GM18951 (cell line): Measurements from ENCODE around the gene TNS3.

ENCODE experiments used
- POLR2A ChIP-seq: IDR thresholded peaks from 4 replicates; pipeline ENCODE4 v1.6.1; 2011; ENCODE audit warnings: mild to moderate bottlenecking; ENCODE audit not compliant: insufficient read length, insufficient read depth; ENCODE audit errors: extremely low read depth
- in situ Hi-C: fragments of 300-500 bp; cut with MboI; formaldehyde crosslinking; loops from one replicate; pipeline ENCODE4 v1.12.0; 2022; ENCODE audit warnings: low sequenced_read_pairs, mixed read lengths, inconsistent platforms; ENCODE audit not compliant: unreplicated experiment

TNS3 gene

DNA sequence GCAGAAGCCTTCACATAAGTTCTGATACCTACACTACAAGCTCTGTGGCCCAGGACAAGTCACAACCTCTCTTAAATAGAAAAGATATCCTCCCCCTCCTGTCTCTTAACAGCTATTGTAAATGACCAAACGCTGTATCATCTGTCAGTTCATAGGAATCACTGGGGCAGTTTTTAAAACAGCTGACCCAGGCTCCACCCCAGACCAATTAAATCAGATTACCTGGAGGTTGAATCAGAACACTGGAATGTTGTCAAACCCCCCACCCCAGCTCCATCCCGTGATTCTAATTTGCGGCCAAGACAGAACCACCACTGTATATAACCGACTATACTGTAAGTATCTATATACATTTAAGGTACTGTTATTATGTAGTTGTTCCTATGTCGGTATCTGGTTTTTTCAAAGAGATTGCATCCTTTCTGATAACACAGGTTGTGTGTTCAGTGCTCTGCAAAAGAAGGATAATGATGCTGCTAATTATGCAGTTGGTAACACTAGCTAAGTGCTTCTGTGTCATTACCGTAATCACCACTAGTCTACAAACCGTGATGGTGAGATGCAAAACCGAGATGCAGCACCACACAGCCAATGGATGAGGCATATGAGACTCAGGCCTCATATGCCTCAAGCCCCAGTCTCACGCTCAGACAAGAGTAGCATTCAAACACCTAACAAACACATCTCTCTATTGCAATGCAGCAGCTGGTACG is 47.4 kb downstream of the TNS3 start:
- no peak for TF ChIP-seq POLR2A
- in situ Hi-C loops: no loop called here

- in situ Hi-C loops: no loop called here
- no peak for TF ChIP-seq POLR2A
These were observed 50.1 kb downstream of the TNS3 start for GRCh38 chr7:47531584-47532492.

GRCh38 chr7:47529826-47530555 is 51.9 kb downstream of the TNS3 start:
- in situ Hi-C loops: no loop called here
- TF ChIP-seq POLR2A: no peak

GRCh38 chr7:47529405-47529804 is 52.5 kb downstream of the TNS3 start:
- TF ChIP-seq POLR2A: no peak
- in situ Hi-C loops: no loop called here

DNA sequence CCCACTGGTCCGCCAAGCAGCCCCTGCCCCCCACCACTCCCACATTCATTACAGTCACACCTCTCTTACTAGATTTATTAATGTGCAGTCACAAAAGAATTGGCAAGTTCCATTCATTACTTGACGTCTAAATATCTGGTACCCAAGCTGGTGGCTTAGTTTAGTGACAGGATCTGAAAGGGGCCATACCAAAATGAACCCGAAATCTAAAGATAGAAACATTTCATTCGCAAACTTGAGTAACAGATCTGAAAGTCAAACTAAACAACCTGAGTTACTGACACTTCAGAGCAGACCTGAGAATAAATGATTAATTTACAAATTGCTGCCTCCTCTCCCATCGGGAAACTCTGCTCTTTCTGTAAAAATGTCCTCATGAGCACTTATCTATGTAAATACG is 53.4 kb downstream of the TNS3 start:
- in situ Hi-C loops: no loop called here
- no peak for TF ChIP-seq POLR2A

GRCh38 chr7:47526466-47526865 is 55.4 kb downstream of the TNS3 start:
- TF ChIP-seq POLR2A: no peak
- in situ Hi-C loops: no loop called here

DNA sequence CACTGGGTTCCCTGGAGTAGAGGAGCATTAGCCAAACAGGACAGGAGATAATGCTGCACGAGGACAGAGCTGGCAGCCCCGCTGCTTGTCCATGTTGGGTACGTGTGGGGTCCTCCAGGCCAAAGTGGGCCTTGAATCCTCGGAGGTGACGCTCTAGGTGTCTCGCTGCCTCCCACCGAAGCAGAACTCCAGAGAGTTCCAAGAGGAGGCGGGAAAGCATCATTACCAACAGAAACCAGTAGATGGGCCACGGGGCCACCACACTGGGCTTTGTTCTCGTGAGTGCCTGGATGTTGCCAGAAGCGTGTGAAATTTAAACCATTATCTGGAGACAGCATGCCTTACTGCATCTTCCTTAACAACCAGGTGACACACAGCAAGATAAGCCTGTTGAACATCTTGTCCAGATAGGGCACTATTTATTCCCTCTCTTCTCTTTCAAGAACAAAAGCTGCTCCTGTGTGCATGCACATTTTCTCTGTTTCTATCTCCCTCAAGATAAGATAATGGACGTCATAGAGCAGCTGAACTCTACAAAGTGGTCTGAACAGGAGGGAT is 56.8 kb downstream of the TNS3 start:
- in situ Hi-C loops: no loop called here
- TF ChIP-seq POLR2A: no peak

- in situ Hi-C loops: no loop called here
- TF ChIP-seq POLR2A: no peak
These were observed 58.5 kb downstream of the TNS3 start for GRCh38 chr7:47523401-47523800.

DNA sequence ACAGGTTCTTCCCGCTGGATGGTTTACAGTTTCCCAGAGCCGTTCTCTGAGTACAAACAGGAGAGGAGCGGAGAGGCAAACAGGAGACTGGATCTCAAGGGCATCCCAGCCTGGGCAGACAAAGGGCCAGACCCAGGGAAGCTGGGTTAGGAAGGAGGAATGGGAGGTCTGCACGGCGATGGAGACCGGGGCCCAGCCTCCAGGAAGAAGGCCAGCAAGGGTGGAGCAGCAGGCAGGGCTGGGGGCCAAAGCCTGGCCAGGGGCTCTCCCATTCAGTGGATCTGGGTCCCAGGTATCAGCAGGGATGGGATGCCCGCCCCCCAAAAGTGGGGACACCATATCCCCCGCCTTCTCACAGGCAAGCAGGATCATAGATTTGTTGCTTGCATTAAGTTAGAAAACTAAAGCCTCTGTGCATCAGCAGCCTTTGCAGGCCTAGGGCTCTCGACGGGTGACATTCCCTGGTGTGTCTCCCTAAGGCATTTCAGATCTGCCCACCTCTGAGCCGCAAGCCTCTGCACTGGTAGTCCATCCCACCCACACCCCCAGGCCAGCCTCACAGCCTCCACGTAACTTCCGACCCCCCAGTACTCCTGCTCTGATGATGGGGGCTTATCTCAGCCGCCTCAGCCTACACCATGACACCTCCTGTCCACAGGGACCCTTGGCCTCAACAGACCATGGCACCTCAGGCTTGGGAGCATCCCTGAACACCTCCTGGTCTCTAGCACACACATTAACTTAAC is 59.9 kb downstream of the TNS3 start:
- in situ Hi-C loops: no loop called here
- TF ChIP-seq POLR2A: no peak

- in situ Hi-C loops: no loop called here
- TF ChIP-seq POLR2A: no peak
These were observed 60.7 kb downstream of the TNS3 start for GRCh38 chr7:47521011-47521795.

GRCh38 chr7:47520406-47520805 is 61.5 kb downstream of the TNS3 start:
- in situ Hi-C loops: no loop called here
- no peak for TF ChIP-seq POLR2A

- in situ Hi-C loops: no loop called here
- no peak for TF ChIP-seq POLR2A
These were observed 63.1 kb downstream of the TNS3 start for GRCh38 chr7:47518827-47519226.
